Spleen (tissue), 11 donors: ENCODE data around the gene MAGEA10. TPM values are rescaled to one million over a fixed set of nuclear protein-coding genes. Genes with fewer than 3 reads are reported as not detected.

Source experiments
- DNase-seq: peaks from one replicate; pipeline ENCODE4 v3.0.0-alpha.2; 2020
- H3K27ac ChIP-seq, 8 donors: fragments of 200-600 bp; sonication (generic) in 7 of 8; 1 replicate in 4 of 8; 2 replicates in 4 of 8; pipeline versions ENCODE4 v1.5.0 to v1.8.0; 2016 to 2021; ENCODE audit warnings: inconsistent platforms in 4 of 8, mild to moderate bottlenecking in 4 of 8, moderate library complexity in 1 of 8
- H3K27me3 ChIP-seq, 7 donors: fragments of 200-600 bp; sonication (generic) in 6 of 7; replicated peaks in 1 of 7; 1 replicate in 4 of 7; 2 replicates in 3 of 7; pipeline versions ENCODE4 v1.5.0 to v1.8.0; 2016 to 2021; ENCODE audit warnings: inconsistent platforms in 3 of 7, mild to moderate bottlenecking in 1 of 7
- H3K36me3 ChIP-seq, 6 donors: fragments of 200-600 bp; sonication (generic) in 5 of 6; 1 replicate in 4 of 6; 2 replicates in 2 of 6; pipeline versions ENCODE4 v1.5.0 to v1.8.0; 2016 to 2021; ENCODE audit warnings: inconsistent platforms in 2 of 6
- H3K4me1 ChIP-seq, 6 donors: fragments of 200-600 bp; sonication (generic) in 5 of 6; 1 replicate in 3 of 6; 2 replicates in 3 of 6; pipeline versions ENCODE4 v1.5.0 to v1.8.0; 2016 to 2021; ENCODE audit warnings: inconsistent platforms in 3 of 6
- H3K4me3 ChIP-seq, 8 donors: fragments of 200-600 bp; sonication (generic) in 7 of 8; 1 replicate in 4 of 8; 2 replicates in 4 of 8; pipeline versions ENCODE4 v1.5.0 to v1.8.0; 2016 to 2021; ENCODE audit warnings: inconsistent platforms in 4 of 8, mild to moderate bottlenecking in 4 of 8, moderate library complexity in 2 of 8
- H3K9me3 ChIP-seq, 8 donors: fragments of 200-600 bp; sonication (generic) in 7 of 8; 1 replicate in 4 of 8; 2 replicates in 4 of 8; pipeline versions ENCODE4 v1.5.0 to v1.8.0; 2016 to 2021; ENCODE audit warnings: inconsistent platforms in 4 of 8
- CTCF ChIP-seq, 11 experiments: fragments of 200-600 bp in 7 of 11; fragments of 450-650 bp in 4 of 11; sonication (generic) in 4 of 11; IDR thresholded peaks in 8 of 11; conservative IDR thresholded peaks in 3 of 11; 1 replicate in 7 of 11; 2 replicates in 4 of 11; pipeline versions ENCODE4 v1.4.0 to v1.8.0; 2016 to 2021; ENCODE audit warnings: antibody characterized with exemption in 11 of 11, inconsistent platforms in 4 of 11, mild to moderate bottlenecking in 1 of 11
- POLR2A ChIP-seq, 3 donors: fragments of 450-650 bp; IDR thresholded peaks; one replicate each; pipeline ENCODE4 v1.5.1; 2017; ENCODE audit warnings: antibody characterized with exemption in 3 of 3, mild to moderate bottlenecking in 1 of 3
- POLR2AphosphoS5 ChIP-seq, 3 donors: sonication (generic); formaldehyde crosslinking; IDR thresholded peaks; one replicate each; pipeline ENCODE4 v1.5.1; 2017; ENCODE audit warnings: antibody characterized with exemption in 3 of 3
- WGBS, 5 donors: extraction: QIAGEN DNeasy Blood & Tissue Kit in 3 of 5; methylation state at CpG; one replicate each; pipeline versions ENCODE4 v1.1.5 to v1.1.7; 2013 to 2018; 5-methylcytosine and 5-hydroxymethylcytosine counted together
- intact Hi-C: fragments of 100-400 bp; cut with DNase I; formaldehyde crosslinking; loops from one replicate; pipeline ENCODE4 v1.15.0; 2023; ENCODE audit warnings: low total_unique reads
- polyA plus RNA-seq, 3 donors: library from polyadenylated mRNA; stranded (reverse); fragments of 200-250 nt; gene quantifications; one replicate each; pipeline ENCODE4 v1.2.1, GENCODE V29; 2013
- total RNA-seq, 7 donors: library from RNA; depleted of rRNA in 3 of 7; stranded (reverse); fragments of >200 nt in 3 of 7; fragmentation: NEBNext Ultra II Directional in 4 of 7; extraction: Animal tissue kit (Norgen Biotek cat#: 25700) in 4 of 7; gene quantifications; one replicate each; pipeline versions ENCODE4 v1.1.0 to v1.2.1, GENCODE V29; 2016 to 2021
- donor health status: healthy with polysubstance abuse.
- donor health status: DM: no; HTN: no; CAD: no; lungs with moderate emphysema.
- donor health status: DM: no; HTN: no; CAD: no.
- donor health status: Bipolar disorder and iron deficiency.
- donor health status: healthy.
- donor health status: DM: no; HTN: no; CAD: no.
- donor health status: DM: yes; HTN: yes; CAD: no.

The MAGEA10 gene
- total and polyA plus RNA-seq, 10 donors = not detected

GRCh38 chrX:152170621-152171020 lies 32.2 kb upstream of the MAGEA10 start:
- Histone ChIP-seq H3K4me3 (no peak overlapping the region), H3K27me3 (no peaks in the 10 kb centered on the region), H3K36me3 (no peaks in the 10 kb centered on the region), H3K27ac (no peak overlapping the region), H3K4me1 (no peaks in the 10 kb centered on the region), H3K9me3 (no peaks in the 10 kb centered on the region)
- no peak for DNase-seq
- 71 to 92% (median 76%) methylated on average over 4 of the region's 4 CpGs for WGBS, 5 donors
- intact Hi-C loops = no loop called here
- TF ChIP-seq CTCF (IDR thresholded peaks at IDR 0.05 in 8 of 11, conservative IDR thresholded peaks at IDR 0.05 in 3 of 11) (no peak), POLR2AphosphoS5 (IDR thresholded peaks at IDR 0.05) (no peak), POLR2A (IDR thresholded peaks at IDR 0.05) (no peak)

GRCh38 chrX:152165033-152165743 lies 26.8 kb upstream of the MAGEA10 start:
- Histone ChIP-seq H3K27me3 (no peaks in the 10 kb centered on the region), H3K4me1 (no peaks in the 10 kb centered on the region), H3K36me3 (no peaks in the 10 kb centered on the region), H3K4me3 (no peak overlapping the region), H3K9me3 (no peaks in the 10 kb centered on the region), H3K27ac (no peak overlapping the region)
- TF ChIP-seq CTCF (IDR thresholded peaks at IDR 0.05 in 8 of 11, conservative IDR thresholded peaks at IDR 0.05 in 3 of 11) = no peak
- no peak for TF ChIP-seq POLR2AphosphoS5 (IDR thresholded peaks at IDR 0.05)
- TF ChIP-seq POLR2A (IDR thresholded peaks at IDR 0.05) = no peak
- no peak for DNase-seq
- intact Hi-C loops = no loop called here
- 75 to 80% (median 78%) methylated on average over 2 of the region's 2 CpGs for WGBS, 5 donors

- no peak overlapping the region for H3K27ac ChIP-seq
- H3K27me3 ChIP-seq = no peaks in the 10 kb centered on the region
- intact Hi-C loops = no loop called here
- no peak for TF ChIP-seq CTCF (IDR thresholded peaks at IDR 0.05 in 8 of 11, conservative IDR thresholded peaks at IDR 0.05 in 3 of 11)
- TF ChIP-seq POLR2A (IDR thresholded peaks at IDR 0.05) = no peak
- no peak for TF ChIP-seq POLR2AphosphoS5 (IDR thresholded peaks at IDR 0.05)
- no peaks in the 10 kb centered on the region for H3K9me3 ChIP-seq
- no peaks in the 10 kb centered on the region for H3K4me1 ChIP-seq
- no peaks in the 10 kb centered on the region for H3K36me3 ChIP-seq
- DNase-seq = no peak
- no peak overlapping the region for H3K4me3 ChIP-seq
- 71 to 90% (median 83%) methylated on average over 2 of the region's 2 CpGs for WGBS, 5 donors
Observed at GRCh38 chrX:152157042-152157441, 18.7 kb upstream of the MAGEA10 start.

- intact Hi-C loops = no loop called here
- H3K9me3 ChIP-seq = no peaks in the 10 kb centered on the region
- H3K27me3 ChIP-seq = no peaks in the 10 kb centered on the region
- TF ChIP-seq CTCF (IDR thresholded peaks at IDR 0.05 in 8 of 11, conservative IDR thresholded peaks at IDR 0.05 in 3 of 11) (no peak), POLR2A (IDR thresholded peaks at IDR 0.05) (no peak), POLR2AphosphoS5 (IDR thresholded peaks at IDR 0.05) (no peak)
- H3K4me3 ChIP-seq = no peak overlapping the region
- H3K36me3 ChIP-seq = no peaks in the 10 kb centered on the region
- WGBS, 5 donors = 33 to 80% (median 73%) methylated on average over 2 of the region's 2 CpGs
- no peaks in the 10 kb centered on the region for H3K4me1 ChIP-seq
- DNase-seq = no peak
- H3K27ac ChIP-seq = no peak overlapping the region
Observed at GRCh38 chrX:152155766-152156310, 17.5 kb upstream of the MAGEA10 start.
